Vagina (tissue), 2 donors: ENCODE data around the gene SCMH1. TPM values are rescaled to one million over a fixed set of nuclear protein-coding genes. Genes with fewer than 3 reads are reported as not detected.

ENCODE experiments used
- DNase-seq, 2 donors: peaks; one replicate each; pipeline ENCODE4 v3.0.0-alpha.2; 2017; ENCODE audit errors: extremely low spot score in 2 of 2
- H3K27ac ChIP-seq: fragments of 200-600 bp; sonication (generic); one replicate; pipeline ENCODE4 v1.5.1; 2019
- H3K27me3 ChIP-seq: fragments of 200-600 bp; sonication (generic); one replicate; pipeline ENCODE4 v1.5.1; 2019
- H3K36me3 ChIP-seq, 2 donors: fragments of 200-600 bp; sonication (generic); one replicate each; pipeline ENCODE4 v1.5.1; 2017 to 2019
- H3K4me1 ChIP-seq: fragments of 200-600 bp; sonication (generic); one replicate; pipeline ENCODE4 v1.5.1; 2019
- H3K4me3 ChIP-seq, 2 donors: fragments of 200-600 bp; sonication (generic); 1 replicate in 1 of 2; 2 replicates in 1 of 2; pipeline ENCODE4 v1.5.1; 2016 to 2019
- H3K9me3 ChIP-seq: fragments of 200-600 bp; sonication (generic); one replicate; pipeline ENCODE4 v1.5.1; 2019
- CTCF ChIP-seq, 3 experiments: fragments of 450-650 bp in 2 of 3; fragments of 200-600 bp in 1 of 3; sonication (generic) in 1 of 3; IDR thresholded peaks; one replicate each; pipeline ENCODE4 v1.5.1; 2017 to 2019; ENCODE audit warnings: antibody characterized with exemption in 3 of 3, mild to moderate bottlenecking in 2 of 3, moderate library complexity in 2 of 3
- POLR2A ChIP-seq, 2 donors: fragments of 450-650 bp; IDR thresholded peaks; one replicate each; pipeline ENCODE4 v1.6.1; 2017; ENCODE audit warnings: antibody characterized with exemption in 2 of 2, mild to moderate bottlenecking in 2 of 2, moderate library complexity in 2 of 2
- POLR2AphosphoS5 ChIP-seq, 2 donors: sonication (generic); formaldehyde crosslinking; IDR thresholded peaks; one replicate each; pipeline ENCODE4 v1.9.0; 2017; ENCODE audit warnings: antibody characterized with exemption in 2 of 2, mild to moderate bottlenecking in 2 of 2, low read depth in 1 of 2; ENCODE audit not compliant: insufficient read depth in 1 of 2
- intact Hi-C: fragments of 100-400 bp; cut with DNase I; formaldehyde crosslinking; loops from one replicate; pipeline ENCODE4 v1.15.1; 2023
- total RNA-seq: library from RNA; depleted of rRNA; stranded (reverse); fragments of >200 nt; gene quantifications from one replicate; pipeline ENCODE4 v1.2.3, GENCODE V29; 2016

Gene SCMH1
- total RNA-seq, 1 donor from 2014 or later, result 35.1 TPM

- intact Hi-C loops, result loop anchor here (2.0 kb wide), 1 partner anchor 29 kb away; no protein-coding TSS in a partner anchor
- TF ChIP-seq CTCF (IDR thresholded peaks at IDR 0.05), result no peak
- TF ChIP-seq POLR2AphosphoS5 (IDR thresholded peaks at IDR 0.05; ENCODE audit: insufficient read depth in 1 of 2, low read depth in 1 of 2), result no peak
- TF ChIP-seq POLR2A (IDR thresholded peaks at IDR 0.05), result no peak
- no peaks in the 10 kb centered on the region for H3K27me3 ChIP-seq
- H3K36me3 ChIP-seq, result no peaks in the 10 kb centered on the region
- no peaks in the 10 kb centered on the region for H3K9me3 ChIP-seq
- no peak overlapping the region for H3K27ac ChIP-seq
- H3K4me1 ChIP-seq, result peaks cover 12% of the 10 kb centered on the region
- H3K4me3 ChIP-seq, result no peak overlapping the region
- DNase-seq, result no peak
Observed at GRCh38 chr1:41225495-41225894, 16.6 kb downstream of the SCMH1 start.

- Histone ChIP-seq H3K4me3 (no peak overlapping the region), H3K36me3 (no peaks in the 10 kb centered on the region), H3K27ac (no peak overlapping the region), H3K9me3 (no peaks in the 10 kb centered on the region), H3K4me1 (peaks cover 12% of the 10 kb centered on the region), H3K27me3 (no peaks in the 10 kb centered on the region)
- no peak for DNase-seq
- TF ChIP-seq POLR2A (IDR thresholded peaks at IDR 0.05) (no peak), POLR2AphosphoS5 (IDR thresholded peaks at IDR 0.05; ENCODE audit: insufficient read depth in 1 of 2, low read depth in 1 of 2) (no peak), CTCF (IDR thresholded peaks at IDR 0.05) (no peak)
- intact Hi-C loops, result no loop called here
Observed at GRCh38 chr1:41222496-41222895, 19.6 kb downstream of the SCMH1 start.

GRCh38 chr1:41221995-41222394 is 20.1 kb downstream of the SCMH1 start:
- no peak overlapping the region for H3K27ac ChIP-seq
- H3K9me3 ChIP-seq, result no peaks in the 10 kb centered on the region
- H3K36me3 ChIP-seq, result no peaks in the 10 kb centered on the region
- H3K4me1 ChIP-seq, result peaks cover 12% of the 10 kb centered on the region
- no peak overlapping the region for H3K4me3 ChIP-seq
- no peak for DNase-seq
- intact Hi-C loops, result no loop called here
- no peaks in the 10 kb centered on the region for H3K27me3 ChIP-seq
- no peak for TF ChIP-seq POLR2AphosphoS5 (IDR thresholded peaks at IDR 0.05; ENCODE audit: insufficient read depth in 1 of 2, low read depth in 1 of 2)

- intact Hi-C loops, result no loop called here
- DNase-seq, result no peak
- H3K27me3 ChIP-seq, result no peaks in the 10 kb centered on the region
- TF ChIP-seq POLR2AphosphoS5 (IDR thresholded peaks at IDR 0.05; ENCODE audit: insufficient read depth in 1 of 2, low read depth in 1 of 2), result no peak
- no peak for TF ChIP-seq CTCF (IDR thresholded peaks at IDR 0.05)
- TF ChIP-seq POLR2A (IDR thresholded peaks at IDR 0.05), result no peak
- H3K36me3 ChIP-seq, result no peaks in the 10 kb centered on the region
- no peak overlapping the region for H3K27ac ChIP-seq
- no peaks in the 10 kb centered on the region for H3K9me3 ChIP-seq
- peaks cover 19% of the 10 kb centered on the region for H3K4me1 ChIP-seq
- H3K4me3 ChIP-seq, result no peak overlapping the region
Observed at GRCh38 chr1:41218152-41218551, 24.0 kb downstream of the SCMH1 start.

GRCh38 chr1:41217441-41217840 is 24.7 kb downstream of the SCMH1 start:
- H3K27ac ChIP-seq, result no peak overlapping the region
- intact Hi-C loops, result no loop called here
- peaks cover 17% of the 10 kb centered on the region for H3K4me1 ChIP-seq
- no peak for DNase-seq
- no peaks in the 10 kb centered on the region for H3K27me3 ChIP-seq
- H3K36me3 ChIP-seq, result no peaks in the 10 kb centered on the region
- H3K9me3 ChIP-seq, result no peaks in the 10 kb centered on the region
- TF ChIP-seq CTCF (IDR thresholded peaks at IDR 0.05), result no peak
- no peak for TF ChIP-seq POLR2A (IDR thresholded peaks at IDR 0.05)
- TF ChIP-seq POLR2AphosphoS5 (IDR thresholded peaks at IDR 0.05; ENCODE audit: insufficient read depth in 1 of 2, low read depth in 1 of 2), result no peak
- no peak overlapping the region for H3K4me3 ChIP-seq
